Activated CD8-positive, alpha-beta memory T cell treated with anti-CD3 and anti-CD28 coated beads, Interleukin-2, amount 50 U/mL, for 4 hours (primary cell): ENCODE results near the gene BLOC1S4.
"Not testable (repeated sequence)": the region's sequence is repeated elsewhere in the genome, so short reads cannot be mapped to it uniquely, and the experiment has no call there.

Source experiments
- DNase-seq: peaks from one replicate; pipeline ENCODE4 v3.0.0-alpha.2; 2020

BLOC1S4 gene

GRCh38 chr4:6716018-6716911 is at the start of gene BLOC1S4:
TSS of gene BLOC1S4 (plus strand) at chr4:6716174. CDS start at chr4:6716210, 36 bp downstream.
- DNase-seq = peak; percentile 89

- no peak for DNase-seq
Observed at GRCh38 chr4:6668391-6668790, 47.6 kb upstream of the BLOC1S4 start.

GRCh38 chr4:6671648-6672047 is 44.3 kb upstream of the BLOC1S4 start:
- no peak for DNase-seq

- no peak for DNase-seq
Observed at GRCh38 chr4:6672131-6672530, 43.8 kb upstream of the BLOC1S4 start.

GRCh38 chr4:6672541-6673190 is 43.3 kb upstream of the BLOC1S4 start:
- DNase-seq = not testable (repeated sequence)

GRCh38 chr4:6673191-6673659 is 42.7 kb upstream of the BLOC1S4 start:
- peak; percentile 37 for DNase-seq

- DNase-seq = peak; percentile 88
Observed at GRCh38 chr4:6673660-6674499, 42.1 kb upstream of the BLOC1S4 start.

GRCh38 chr4:6674500-6675149 is 41.3 kb upstream of the BLOC1S4 start:
- DNase-seq = peak; percentile 64

- no peak for DNase-seq
Observed at GRCh38 chr4:6676722-6677558, 39.0 kb upstream of the BLOC1S4 start.

GRCh38 chr4:6680372-6681034 is 35.5 kb upstream of the BLOC1S4 start:
- no peak for DNase-seq

GRCh38 chr4:6681191-6681590 is 34.8 kb upstream of the BLOC1S4 start:
- no peak for DNase-seq

- DNase-seq = no peak
Observed at GRCh38 chr4:6682862-6683590, 32.9 kb upstream of the BLOC1S4 start.

GRCh38 chr4:6684656-6685055 is 31.3 kb upstream of the BLOC1S4 start:
- no peak for DNase-seq

GRCh38 chr4:6686104-6686787 is 29.7 kb upstream of the BLOC1S4 start:
- no peak for DNase-seq

GRCh38 chr4:6687947-6688878 is 27.8 kb upstream of the BLOC1S4 start:
- no peak for DNase-seq

GRCh38 chr4:6688879-6689505 is 27.0 kb upstream of the BLOC1S4 start:
- peak; percentile 74 for DNase-seq

- no peak for DNase-seq
Observed at GRCh38 chr4:6689506-6689960, 26.4 kb upstream of the BLOC1S4 start.

GRCh38 chr4:6692379-6692778 is 23.6 kb upstream of the BLOC1S4 start:
- no peak for DNase-seq
